T-helper 1 cell (primary cell): ENCODE data around the gene C1S.
"Not testable (repeated sequence)": the region's sequence is repeated elsewhere in the genome, so short reads cannot be mapped to it uniquely, and the experiment has no call there.

Experiments used
- DNase-seq, 5 donors: peaks; one replicate each; pipeline ENCODE4 v3.0.0-alpha.2; 2012 to 2020

C1S gene

DNA sequence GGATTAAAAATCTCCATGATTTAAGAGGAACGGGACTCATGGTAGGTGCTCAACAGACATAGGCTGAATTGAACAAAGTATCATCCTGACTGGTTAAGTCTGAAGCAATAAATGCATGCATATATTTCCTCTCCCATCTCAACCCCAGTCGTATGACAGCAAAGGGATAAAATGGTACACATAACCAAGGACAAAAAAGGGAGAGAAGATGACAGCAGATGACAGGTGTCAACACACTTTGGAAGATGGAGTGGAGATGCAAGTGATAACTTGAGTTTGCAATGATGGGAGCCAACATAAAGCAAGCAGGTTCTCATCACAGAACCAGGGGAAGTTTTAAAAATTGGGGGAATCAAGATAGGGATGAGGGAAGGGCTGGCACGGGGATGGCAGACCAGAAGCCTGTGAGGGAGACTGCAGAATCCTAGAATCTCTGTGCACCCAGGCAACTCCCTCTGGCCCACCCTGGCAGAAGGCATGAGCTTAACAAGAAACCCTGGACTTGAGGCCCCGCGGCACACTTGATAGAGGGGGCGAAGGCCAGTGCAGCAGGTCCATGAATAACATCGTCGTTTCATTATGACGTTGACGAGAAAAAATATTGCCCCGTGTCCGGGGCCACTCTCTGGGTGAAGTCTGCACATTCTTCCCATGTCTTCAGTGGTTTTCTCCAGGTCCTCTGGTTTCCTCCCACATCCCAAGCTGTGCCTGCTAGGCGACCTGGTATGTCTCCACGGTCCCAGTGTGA is 43.5 kb downstream of the C1S start:
- no peak for DNase-seq

DNA sequence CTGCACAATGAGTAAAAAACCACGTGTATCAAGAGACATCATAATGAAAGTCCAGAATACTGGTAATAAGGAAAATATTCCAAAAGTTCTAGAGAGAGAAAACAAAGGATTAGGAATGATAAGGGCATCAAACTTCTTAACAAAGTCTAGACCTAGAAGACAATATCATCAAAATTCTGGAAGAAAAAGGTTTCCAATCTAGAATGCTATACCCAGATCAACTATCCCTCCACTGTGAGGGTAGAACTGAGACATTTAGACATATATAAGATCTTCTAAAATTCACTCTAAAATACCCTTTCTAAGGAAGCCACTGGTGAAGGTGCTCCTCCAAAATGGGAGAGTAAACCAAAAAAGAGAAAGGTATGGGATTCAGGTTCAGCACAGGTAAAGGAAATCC is 45.6 kb downstream of the C1S start:
- no peak for DNase-seq

DNA sequence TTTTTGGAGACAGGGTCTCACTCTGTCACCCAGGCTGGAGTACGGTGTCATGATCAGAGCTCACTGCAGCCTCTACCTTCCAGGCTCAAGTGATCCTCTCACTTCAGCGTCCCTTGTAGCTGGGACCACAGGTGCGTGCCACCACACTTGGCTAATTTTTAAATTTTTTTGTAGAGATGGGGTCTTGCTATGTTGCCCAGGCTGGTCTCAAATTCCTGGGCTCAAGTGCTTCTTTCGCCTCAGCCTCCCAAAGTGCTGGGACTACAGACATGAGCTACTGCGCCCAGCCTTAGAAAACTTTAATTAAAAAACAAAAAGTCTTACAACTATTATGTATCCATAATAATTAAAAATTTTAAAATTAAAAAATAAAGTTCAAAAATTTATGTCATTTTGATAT is 46.7 kb downstream of the C1S start:
- DNase-seq: not testable (repeated sequence)

DNA sequence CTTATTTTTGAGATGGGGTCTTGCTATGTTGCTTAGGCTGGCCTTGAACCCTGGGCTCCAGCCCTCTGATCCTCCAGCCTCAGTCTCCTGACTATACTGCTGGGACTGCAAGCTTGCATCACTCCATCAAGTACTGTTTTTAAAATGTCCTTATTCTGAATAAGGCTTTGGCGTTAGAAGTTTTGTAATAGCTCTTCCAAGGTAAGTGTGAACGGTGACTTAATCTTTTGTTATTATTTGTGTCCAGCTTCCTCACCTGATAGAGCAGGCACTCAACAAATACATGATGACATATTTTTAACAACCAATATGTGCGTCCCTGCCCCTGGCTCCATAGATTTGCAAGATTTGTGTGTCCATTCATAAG is 47.1 kb downstream of the C1S start:
- DNase-seq: peak in 1 of 5 donors; percentile 14

DNA sequence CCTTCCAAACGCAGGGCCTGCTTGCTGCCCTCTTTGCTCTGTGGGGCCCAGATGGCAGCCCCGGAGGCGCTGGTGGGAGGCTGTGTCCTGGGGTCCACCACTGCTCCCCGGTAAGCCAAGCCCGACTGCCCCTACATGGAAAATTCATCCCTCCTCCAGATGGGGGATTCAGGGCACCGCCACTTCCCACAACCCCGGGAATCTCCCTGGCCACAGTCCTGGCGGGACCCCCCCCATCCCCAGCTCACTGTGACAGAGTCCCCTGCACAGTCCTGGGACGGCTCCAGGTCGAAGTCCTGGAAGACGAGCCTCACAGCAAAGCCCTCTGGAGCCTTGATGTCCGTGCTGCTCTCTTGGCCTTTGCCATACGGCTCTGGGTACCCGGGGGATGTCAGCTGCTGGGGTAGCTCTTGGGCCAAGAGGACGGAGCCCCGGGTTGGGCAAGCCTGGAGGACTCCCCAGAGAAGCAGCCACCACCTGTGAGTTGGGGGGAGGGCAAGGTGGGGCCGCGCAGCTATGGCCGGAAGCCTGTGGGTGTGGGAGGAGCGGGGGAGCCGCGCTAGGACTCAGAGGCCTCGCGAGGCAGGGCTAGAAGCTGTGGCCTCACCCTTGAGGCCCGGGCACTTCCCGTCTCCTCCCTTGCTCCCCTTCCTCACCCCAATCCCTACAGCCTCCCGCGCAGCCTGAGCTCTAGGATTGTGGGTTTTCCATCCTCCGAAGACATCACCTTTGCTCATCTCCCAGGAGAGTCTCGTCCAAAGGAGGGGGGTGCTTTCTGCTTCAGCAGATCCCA is 47.7 kb downstream of the C1S start:
- peak; percentile 50 to 88 (median 61) for DNase-seq

DNA sequence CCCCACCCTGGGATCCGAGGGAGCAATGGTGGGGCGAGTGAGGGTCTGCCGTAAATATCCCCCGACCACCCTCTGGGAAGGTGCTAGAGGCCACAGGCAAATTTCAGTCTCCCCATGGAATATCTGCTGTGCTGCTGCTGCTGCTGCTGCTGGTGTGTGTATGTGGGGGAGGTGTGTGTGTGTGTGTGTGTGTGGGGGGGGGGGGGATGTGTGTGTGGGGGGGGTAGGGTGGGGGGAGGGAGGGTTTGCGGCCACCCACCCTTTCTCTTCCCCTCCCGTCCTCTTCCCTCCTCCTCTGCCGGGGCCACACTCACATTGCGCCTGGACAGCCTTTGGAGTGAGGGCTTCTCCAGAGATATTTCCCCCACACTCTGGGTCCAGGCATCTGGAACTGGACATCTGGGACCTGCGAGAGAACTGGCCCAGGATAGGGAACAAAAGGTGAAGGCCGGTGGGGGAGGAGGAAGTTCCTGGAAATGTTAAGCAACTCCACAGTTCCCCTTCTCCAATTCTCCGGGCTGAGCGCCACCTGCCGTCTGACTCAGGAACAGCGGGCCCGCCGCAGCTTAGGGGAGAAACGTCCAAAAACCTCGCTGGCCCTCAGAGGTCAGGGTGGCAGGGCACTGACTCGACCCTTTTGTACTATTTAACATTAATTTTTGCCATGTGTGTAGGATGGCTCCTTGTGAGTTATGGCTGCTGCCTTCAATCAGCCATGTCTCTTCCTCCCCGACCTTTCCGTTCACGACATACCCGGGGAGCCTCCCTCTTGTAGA is 48.5 kb downstream of the C1S start, which contains the start of gene C1RL:
C1RL (minus strand) TSS at position 419 of the 776 bp plus-strand sequence; CDS start at position 385, 34 bp downstream.
- DNase-seq: peak; percentile 54 to 75 (median 67)

DNA sequence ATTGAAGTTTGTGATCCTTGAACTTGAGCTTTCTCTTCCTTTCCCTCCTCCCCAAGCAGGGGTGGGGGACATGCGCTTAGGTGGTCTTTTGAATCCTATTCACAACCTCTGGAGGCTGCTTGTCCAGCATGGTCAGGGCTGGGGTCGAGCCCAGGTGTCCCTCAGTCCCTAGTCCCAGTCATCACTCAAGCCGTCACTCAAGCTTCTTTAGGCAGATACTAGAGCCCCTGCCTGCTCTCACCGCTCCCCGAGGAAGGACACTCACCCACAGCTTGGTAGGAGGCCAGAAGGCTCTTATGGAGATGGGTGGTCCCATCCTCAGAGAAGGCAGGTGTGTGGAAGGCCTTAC is 49.0 kb downstream of the C1S start:
- DNase-seq: no peak

DNA sequence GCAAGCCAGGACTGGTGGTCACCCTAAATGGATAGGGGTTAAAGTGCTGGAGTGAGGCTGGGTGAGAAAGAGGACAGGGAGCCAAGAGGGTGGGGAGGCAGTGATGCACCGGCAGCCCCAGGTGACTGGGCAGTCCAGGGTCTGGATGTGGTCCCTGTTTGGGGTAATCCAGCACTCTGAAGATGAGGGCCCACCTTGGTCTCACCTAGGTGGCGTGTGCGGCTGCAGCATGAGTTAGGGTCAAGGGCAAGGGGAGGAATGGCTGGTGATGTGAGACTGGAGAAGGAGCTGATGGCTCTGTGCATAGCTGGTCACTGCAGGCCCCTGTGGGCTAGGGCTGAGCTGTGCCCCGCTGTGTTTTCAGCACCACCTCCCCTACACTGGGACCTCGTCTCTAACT is 50.1 kb downstream of the C1S start:
- DNase-seq: no peak

DNA sequence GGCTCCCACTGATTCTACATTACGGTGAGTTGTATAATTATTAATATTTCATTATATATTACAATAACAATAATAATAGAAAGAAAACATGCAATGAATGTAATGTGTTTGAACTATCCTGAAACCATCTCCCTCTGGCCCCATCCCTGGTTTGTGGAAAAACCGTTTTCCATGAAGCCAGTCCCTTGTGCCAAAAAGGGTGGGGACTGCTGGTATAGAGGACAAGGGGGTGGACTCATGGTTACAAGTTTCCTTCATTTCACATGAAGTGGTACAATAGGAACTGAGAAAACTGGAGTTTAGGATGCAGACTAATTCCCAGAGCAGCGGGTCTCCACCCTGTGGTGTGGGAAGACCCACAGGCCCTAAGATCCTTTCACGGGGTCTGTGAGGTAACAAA is 51.5 kb downstream of the C1S start:
- DNase-seq: no peak

DNA sequence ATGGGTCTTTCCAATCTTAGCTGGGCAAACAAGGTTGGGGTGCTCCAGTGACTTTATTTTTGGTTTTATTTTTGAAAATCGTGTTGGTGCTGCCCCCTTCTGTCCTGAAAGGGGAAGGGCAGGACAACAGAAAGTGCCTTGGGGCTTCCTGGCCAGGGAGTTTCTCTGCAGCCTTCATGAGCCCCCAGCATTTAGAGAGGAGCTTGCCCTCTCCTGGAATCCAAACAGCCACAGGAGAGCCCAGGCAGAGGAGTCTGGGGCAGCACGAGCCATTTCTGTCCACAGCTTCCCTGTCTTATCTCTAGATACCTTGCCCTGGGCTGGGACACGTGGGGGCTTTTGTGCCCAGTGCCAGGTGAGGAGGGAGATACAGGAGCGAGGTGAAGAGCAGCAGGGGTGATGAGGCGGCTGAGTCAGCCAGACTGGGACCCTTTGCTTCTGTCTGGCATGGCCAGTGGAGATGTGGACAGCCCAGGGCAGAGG is 52.9 kb downstream of the C1S start:
- peak in 3 of 5 donors; percentile 10 to 55 (median 31) for DNase-seq

DNA sequence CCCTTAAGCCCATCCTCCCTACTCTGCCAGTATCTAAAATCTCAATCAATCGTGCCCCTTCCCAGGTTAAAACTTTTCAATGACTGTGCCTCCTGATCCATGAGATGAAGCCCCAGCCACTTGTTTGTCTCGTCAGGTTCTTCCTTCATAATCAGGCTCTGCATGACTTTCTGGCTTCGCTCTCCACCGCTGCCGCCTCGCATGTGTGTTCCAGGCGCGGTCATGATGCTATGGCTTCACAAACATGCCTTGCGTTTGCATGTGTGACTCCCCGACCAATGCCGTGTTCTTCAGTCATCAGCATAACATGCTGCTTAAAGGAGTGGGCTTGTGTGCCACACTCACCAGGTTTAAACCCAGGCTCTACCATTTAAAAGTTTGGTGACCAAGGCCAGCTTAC is 53.5 kb downstream of the C1S start:
- no peak for DNase-seq

DNA sequence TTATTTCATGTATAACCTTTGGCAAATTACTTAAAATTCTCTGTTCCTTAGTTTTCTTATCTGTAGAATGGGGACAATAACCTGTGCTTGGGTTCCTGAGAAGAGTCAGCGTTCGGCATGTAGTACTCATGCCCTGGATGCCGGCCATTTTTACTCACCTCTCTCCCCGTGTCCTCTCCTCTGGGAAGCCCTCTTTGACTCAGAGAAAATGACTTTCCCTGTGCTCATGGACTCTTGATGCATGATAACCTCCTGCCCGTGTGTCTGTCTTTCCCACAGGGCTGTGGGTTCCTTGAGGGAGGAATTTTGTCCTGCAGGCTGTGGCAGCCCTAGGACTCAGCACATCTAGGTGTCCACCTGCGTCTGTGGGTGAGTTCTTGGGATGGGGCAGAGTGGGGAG is 54.3 kb downstream of the C1S start:
- DNase-seq: no peak

DNA sequence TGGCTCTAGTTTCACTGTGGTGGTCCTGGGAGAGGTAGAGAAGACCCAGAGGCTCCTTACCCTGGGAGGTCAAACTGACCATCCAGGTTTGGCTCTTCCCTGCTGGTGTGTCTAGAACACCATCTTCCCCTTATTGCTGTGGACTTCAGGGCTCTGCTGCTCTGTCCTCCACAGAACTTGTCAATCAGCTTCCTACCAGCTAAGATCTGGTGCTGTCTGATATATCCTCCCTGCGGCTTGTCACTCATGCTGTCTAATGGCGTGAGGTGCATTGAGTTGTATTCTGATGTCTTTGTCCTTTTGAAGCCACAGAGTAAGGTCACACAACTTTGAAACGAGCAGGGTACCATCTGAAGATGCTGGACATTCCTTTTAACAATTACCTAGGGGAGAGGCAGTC is 55.7 kb downstream of the C1S start:
- no peak for DNase-seq

DNA sequence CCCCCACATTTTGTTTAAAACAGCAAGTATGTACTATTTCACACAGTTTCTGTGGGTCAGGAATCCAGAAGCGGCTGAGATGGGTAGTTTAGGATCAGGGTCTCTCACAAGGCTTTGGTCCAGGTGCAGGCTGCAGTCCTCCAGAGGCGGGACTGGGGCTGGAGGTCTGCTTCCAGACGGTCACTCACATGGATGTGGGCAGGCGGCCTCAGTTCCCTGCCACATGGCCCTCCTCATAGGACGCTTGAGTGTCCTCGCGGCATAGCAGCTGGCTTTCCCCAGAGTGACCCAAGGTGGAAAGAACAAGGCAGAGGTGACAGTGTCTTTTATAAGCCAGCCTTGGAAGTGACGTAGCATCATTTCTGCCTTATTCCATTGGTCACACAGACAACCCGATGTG is 56.4 kb downstream of the C1S start:
- DNase-seq: no peak

DNA sequence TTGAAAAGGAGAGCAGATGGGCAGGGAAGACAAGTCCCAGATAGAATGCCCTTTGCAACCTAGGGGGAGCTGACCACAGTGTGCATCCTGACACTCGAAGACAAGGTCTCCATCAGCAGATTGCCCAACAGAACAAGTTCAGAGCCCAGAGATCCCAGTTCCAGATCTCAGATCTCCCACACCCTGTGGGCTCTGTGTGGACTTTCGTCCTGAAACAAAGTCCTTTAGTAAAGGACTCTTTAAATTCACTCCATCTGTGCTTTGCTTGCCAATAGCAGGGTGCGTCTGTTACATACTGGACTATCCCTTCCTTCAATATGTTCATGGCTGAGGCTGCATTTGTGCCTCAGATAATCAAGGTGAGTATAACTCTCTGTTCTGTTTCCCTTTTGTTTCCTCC is 57.2 kb downstream of the C1S start:
- no peak for DNase-seq

DNA sequence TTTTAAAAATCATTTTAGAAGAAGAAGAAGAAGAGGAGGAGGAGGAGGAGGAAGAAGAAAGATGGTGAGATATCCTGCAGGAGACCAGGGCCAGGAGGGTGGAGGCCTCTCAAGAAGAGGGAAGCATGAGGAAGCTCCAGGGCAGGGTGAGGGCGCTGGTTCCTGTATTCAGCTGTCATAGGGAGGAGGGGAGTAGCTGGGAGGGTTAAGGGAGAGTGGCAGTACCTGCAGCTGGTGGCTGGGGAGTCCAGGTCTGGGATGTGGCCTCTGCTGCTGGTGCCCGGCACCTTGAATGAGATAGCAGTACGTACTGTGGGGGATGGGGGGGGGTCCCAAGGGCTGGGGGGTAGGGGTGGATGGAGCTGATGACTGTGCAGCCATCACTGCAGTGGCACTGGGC is 58.4 kb downstream of the C1S start:
- no peak for DNase-seq

DNA sequence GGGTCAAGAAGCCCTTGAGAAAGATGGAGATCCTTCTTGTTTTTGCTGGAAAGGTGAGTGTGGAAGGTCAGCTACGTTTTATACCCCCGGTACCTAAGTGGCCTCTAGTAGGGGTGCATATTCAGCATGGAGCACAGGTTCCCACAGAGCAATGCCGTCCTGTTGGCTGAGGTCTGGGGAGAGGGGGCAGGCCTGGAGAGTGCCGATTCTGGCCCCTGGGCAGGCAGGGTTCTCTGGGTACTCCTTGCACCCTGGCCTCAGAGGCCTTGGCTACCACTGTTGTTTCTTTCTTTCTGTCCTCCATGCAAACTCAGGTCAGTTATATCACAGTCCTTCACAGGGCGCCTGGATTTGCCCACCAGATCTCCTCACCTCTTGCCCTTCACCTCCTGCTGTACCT is 59.6 kb downstream of the C1S start:
- no peak for DNase-seq
